HEK293 (cell line): Measurements from ENCODE around the gene DCLK1.

Experiments used
- CTCF ChIA-PET: fragments of 350-600 bp; formaldehyde crosslinking; extraction: SDS; loops from one replicate; lab custom pipeline; 2021; ENCODE audit warnings: antibody characterized with exemption; lab: Yijun Ruan, JAX
- POLR2A ChIA-PET: fragments of 300-600 bp; formaldehyde crosslinking; extraction: SDS; loops from one replicate; lab custom pipeline; 2020; ENCODE audit warnings: antibody characterized with exemption, inconsistent platforms; lab: Yijun Ruan, JAX
- H3K27ac ChIP-seq: fragments of 200-500 bp; sonication (Bioruptor generic); 2 replicates; pipeline ENCODE4 v1.5.1; 2014; ENCODE audit warnings: low read depth, low read length, control low read depth, inconsistent platforms; ENCODE audit errors: extremely low read depth
- H3K36me3 ChIP-seq, 2 experiments: fragments of 200-500 bp in 1 of 2; sonication (Bioruptor generic) in 1 of 2; 1 replicate in 1 of 2; 2 replicates in 1 of 2; pipeline ENCODE4 v1.5.1; 2014 to 2017; ENCODE audit warnings: inconsistent platforms in 2 of 2, low read length in 2 of 2; ENCODE audit not compliant: control insufficient read depth in 2 of 2, insufficient read depth in 1 of 2
- H3K4me1 ChIP-seq: fragments of 200-500 bp; sonication (Bioruptor generic); 2 replicates; pipeline ENCODE4 v1.5.1; 2014; ENCODE audit warnings: mild to moderate bottlenecking, low read length, inconsistent platforms; ENCODE audit not compliant: control insufficient read depth, insufficient read depth
- H3K4me3 ChIP-seq: 2 replicates; pipeline ENCODE4 v1.5.1; 2011; ENCODE audit warnings: low read depth, mild to moderate bottlenecking, control low read depth, low read length, moderate library complexity
- H3K9me3 ChIP-seq: fragments of 200-500 bp; sonication (Bioruptor generic); 2 replicates; pipeline ENCODE4 v1.5.1; 2014; ENCODE audit warnings: low read depth, low read length, inconsistent platforms; ENCODE audit not compliant: control insufficient read depth, insufficient read depth
- OSR2 ChIP-seq: fragments of 450-650 bp; formaldehyde crosslinking; IDR thresholded peaks from 2 replicates; pipeline ENCODE4 v1.5.1; 2016; ENCODE audit warnings: missing biosample characterization, missing genetic modification characterization
- SETDB1 ChIP-seq: IDR thresholded peaks from one replicate; pipeline ENCODE4 v1.6.1; 2017; ENCODE audit warnings: mild to moderate bottlenecking, low read length, moderate library complexity, mixed read lengths; ENCODE audit not compliant: insufficient read length
- ZBTB48 ChIP-seq: fragments of 450-650 bp; formaldehyde crosslinking; IDR thresholded peaks from 2 replicates; pipeline ENCODE4 v1.5.1; 2016; ENCODE audit warnings: missing biosample characterization, missing genetic modification characterization
- ZFP3 ChIP-seq: fragments of 450-650 bp; formaldehyde crosslinking; IDR thresholded peaks from 2 replicates; pipeline ENCODE4 v1.5.1; 2016; ENCODE audit warnings: low read depth, missing biosample characterization, missing genetic modification characterization
- ZFP37 ChIP-seq: fragments of 450-650 bp; formaldehyde crosslinking; IDR thresholded peaks from 2 replicates; pipeline ENCODE4 v1.5.1; 2016; ENCODE audit warnings: missing biosample characterization, missing genetic modification characterization
- ZNF354C ChIP-seq: fragments of 450-650 bp; formaldehyde crosslinking; IDR thresholded peaks from 2 replicates; pipeline ENCODE4 v1.5.1; 2016; ENCODE audit warnings: missing biosample characterization, missing genetic modification characterization, low read depth, borderline replicate concordance
- ZNF48 ChIP-seq: fragments of 450-650 bp; formaldehyde crosslinking; IDR thresholded peaks from 2 replicates; pipeline ENCODE4 v1.5.1; 2016; ENCODE audit warnings: missing biosample characterization, missing genetic modification characterization
- ZNF521 ChIP-seq: fragments of 450-650 bp; formaldehyde crosslinking; IDR thresholded peaks from 2 replicates; pipeline ENCODE4 v1.5.1; 2017; ENCODE audit warnings: missing biosample characterization, mild to moderate bottlenecking, missing genetic modification characterization
- ZNF561 ChIP-seq: fragments of 450-650 bp; IDR thresholded peaks from 2 replicates; pipeline ENCODE4 v1.5.1; 2018; ENCODE audit warnings: missing biosample characterization, missing genetic modification characterization, borderline replicate concordance
- ZNF707 ChIP-seq: fragments of 450-650 bp; formaldehyde crosslinking; IDR thresholded peaks from 2 replicates; pipeline ENCODE4 v1.5.1; 2016; ENCODE audit warnings: missing biosample characterization, missing genetic modification characterization
- ZNF837 ChIP-seq: fragments of 450-650 bp; formaldehyde crosslinking; IDR thresholded peaks from 2 replicates; pipeline ENCODE4 v1.5.1; 2016; ENCODE audit warnings: missing biosample characterization, missing genetic modification characterization
- TF ChIP-seq, protein P1 (sequence below): fragments of 450-650 bp; formaldehyde crosslinking; IDR thresholded peaks from 2 replicates; pipeline ENCODE4 v1.5.1; 2017; ENCODE audit warnings: missing biosample characterization, missing genetic modification characterization
- TF ChIP-seq, protein P2 (sequence below): fragments of 450-650 bp; formaldehyde crosslinking; IDR thresholded peaks from 2 replicates; pipeline ENCODE4 v1.5.1; 2016; ENCODE audit warnings: missing biosample characterization, missing genetic modification characterization
- TF ChIP-seq, protein P3 (sequence below): fragments of 450-650 bp; IDR thresholded peaks from 2 replicates; pipeline ENCODE4 v1.5.1; 2018; ENCODE audit warnings: missing biosample characterization, missing genetic modification characterization
- TF ChIP-seq, protein P4 (sequence below): fragments of 450-650 bp; formaldehyde crosslinking; IDR thresholded peaks from 2 replicates; pipeline ENCODE4 v1.5.1; 2016; ENCODE audit warnings: missing biosample characterization, missing genetic modification characterization
- TF ChIP-seq, protein P5 (sequence below): fragments of 450-650 bp; formaldehyde crosslinking; IDR thresholded peaks from 2 replicates; pipeline ENCODE4 v1.5.1; 2016; ENCODE audit warnings: missing biosample characterization, missing genetic modification characterization

The DCLK1 gene

DNA sequence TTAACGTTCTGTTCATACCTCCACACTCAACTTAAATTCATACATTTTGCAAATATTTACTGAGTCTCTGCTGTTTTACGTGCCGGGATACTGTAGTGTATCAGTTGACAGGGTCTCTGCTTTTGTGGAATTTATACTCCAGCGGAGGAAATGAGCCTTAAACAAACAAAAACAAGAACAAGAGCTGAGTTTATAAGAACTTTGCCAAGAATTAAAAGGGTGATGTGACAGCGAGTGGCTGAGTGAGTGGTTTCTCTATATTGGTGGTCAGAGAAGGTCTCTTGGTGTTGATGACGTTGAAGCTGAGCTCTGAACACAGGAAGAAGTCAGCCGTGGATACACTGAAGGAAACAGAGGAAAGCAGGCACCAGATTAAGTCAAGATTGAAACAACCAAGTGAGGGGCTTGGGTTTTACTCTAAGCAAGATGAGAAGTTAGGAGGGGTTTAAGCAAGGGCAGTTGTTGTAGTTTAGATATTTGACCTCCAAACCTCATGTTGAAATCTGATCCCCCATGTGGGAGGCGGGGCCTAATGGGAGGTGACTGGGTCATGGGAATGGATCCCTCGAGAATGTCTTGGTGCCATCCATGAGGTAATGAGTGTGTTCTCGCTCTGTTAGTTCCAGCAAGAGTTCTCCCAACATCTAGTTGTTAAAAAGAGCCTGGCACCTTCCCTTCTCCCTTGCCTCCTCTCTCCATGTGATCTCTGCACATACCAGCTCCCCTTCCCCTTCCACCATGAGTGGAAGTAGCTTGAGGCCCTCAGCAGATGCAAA lies 248.3 kb downstream of the DCLK1 start (continued):
- no peak for TF ChIP-seq ZNF521 (tag by site-specific recombination)

DNA sequence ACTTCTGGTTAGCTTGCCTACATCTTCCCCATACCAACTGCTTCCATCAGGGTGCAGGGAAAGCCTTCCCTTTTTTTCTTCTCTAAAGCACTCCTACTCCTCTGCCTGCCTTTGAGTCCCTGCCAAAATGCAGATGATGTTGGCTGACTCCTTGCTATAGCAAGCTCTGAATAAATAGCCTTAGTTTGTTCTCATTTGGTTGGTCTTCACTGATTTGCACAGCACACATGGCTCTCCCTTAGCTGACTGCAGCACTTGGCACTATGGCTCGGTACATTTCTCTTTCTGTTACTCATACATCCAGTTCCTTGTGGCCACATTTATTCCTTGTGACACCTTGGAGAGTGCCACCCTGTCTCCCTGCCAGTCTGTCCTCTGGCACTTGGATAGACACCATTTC lies 249.8 kb downstream of the DCLK1 start:
- Histone ChIP-seq H3K36me3 (no peaks in the 10 kb centered on the region), H3K4me3 (no peak overlapping the region), H3K4me1 (peaks cover 8% of the 10 kb centered on the region), H3K9me3 (no peaks in the 10 kb centered on the region), H3K27ac (no peak overlapping the region)
- ChIA-PET POLR2A (no interaction called here), CTCF (interaction anchor here (0.9 kb wide), 1 partner anchor 63 kb away, joined by 3 read pairs; no protein-coding TSS in a partner anchor)
- TF ChIP-seq, protein P1, sequence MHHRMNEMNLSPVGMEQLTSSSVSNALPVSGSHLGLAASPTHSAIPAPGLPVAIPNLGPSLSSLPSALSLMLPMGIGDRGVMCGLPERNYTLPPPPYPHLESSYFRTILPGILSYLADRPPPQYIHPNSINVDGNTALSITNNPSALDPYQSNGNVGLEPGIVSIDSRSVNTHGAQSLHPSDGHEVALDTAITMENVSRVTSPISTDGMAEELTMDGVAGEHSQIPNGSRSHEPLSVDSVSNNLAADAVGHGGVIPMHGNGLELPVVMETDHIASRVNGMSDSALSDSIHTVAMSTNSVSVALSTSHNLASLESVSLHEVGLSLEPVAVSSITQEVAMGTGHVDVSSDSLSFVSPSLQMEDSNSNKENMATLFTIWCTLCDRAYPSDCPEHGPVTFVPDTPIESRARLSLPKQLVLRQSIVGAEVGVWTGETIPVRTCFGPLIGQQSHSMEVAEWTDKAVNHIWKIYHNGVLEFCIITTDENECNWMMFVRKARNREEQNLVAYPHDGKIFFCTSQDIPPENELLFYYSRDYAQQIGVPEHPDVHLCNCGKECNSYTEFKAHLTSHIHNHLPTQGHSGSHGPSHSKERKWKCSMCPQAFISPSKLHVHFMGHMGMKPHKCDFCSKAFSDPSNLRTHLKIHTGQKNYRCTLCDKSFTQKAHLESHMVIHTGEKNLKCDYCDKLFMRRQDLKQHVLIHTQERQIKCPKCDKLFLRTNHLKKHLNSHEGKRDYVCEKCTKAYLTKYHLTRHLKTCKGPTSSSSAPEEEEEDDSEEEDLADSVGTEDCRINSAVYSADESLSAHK (tag by site-specific recombination), result no peak
- TF ChIP-seq, protein P2, sequence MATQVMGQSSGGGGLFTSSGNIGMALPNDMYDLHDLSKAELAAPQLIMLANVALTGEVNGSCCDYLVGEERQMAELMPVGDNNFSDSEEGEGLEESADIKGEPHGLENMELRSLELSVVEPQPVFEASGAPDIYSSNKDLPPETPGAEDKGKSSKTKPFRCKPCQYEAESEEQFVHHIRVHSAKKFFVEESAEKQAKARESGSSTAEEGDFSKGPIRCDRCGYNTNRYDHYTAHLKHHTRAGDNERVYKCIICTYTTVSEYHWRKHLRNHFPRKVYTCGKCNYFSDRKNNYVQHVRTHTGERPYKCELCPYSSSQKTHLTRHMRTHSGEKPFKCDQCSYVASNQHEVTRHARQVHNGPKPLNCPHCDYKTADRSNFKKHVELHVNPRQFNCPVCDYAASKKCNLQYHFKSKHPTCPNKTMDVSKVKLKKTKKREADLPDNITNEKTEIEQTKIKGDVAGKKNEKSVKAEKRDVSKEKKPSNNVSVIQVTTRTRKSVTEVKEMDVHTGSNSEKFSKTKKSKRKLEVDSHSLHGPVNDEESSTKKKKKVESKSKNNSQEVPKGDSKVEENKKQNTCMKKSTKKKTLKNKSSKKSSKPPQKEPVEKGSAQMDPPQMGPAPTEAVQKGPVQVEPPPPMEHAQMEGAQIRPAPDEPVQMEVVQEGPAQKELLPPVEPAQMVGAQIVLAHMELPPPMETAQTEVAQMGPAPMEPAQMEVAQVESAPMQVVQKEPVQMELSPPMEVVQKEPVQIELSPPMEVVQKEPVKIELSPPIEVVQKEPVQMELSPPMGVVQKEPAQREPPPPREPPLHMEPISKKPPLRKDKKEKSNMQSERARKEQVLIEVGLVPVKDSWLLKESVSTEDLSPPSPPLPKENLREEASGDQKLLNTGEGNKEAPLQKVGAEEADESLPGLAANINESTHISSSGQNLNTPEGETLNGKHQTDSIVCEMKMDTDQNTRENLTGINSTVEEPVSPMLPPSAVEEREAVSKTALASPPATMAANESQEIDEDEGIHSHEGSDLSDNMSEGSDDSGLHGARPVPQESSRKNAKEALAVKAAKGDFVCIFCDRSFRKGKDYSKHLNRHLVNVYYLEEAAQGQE (tag by site-specific recombination), result peak; percentile 46; the same call in 1 of the 2 replicates

DNA sequence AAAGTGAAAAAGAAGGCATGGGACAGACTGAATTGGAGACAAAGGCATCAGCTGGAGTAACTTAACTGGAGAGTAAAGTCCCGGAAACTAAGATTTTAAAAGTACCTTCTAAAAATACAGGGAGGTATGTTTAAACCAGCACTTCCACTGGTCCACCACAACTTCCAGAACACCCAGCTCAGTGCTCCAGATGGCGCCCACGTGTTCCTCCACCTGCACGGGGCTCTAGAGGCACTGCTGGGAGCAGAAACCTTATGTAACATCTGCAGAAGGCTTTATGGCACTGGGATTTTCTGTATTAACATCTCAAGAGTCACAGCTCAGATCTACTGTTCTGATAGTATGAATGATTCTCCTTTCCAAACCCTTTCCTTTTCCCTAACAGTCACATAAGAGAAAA lies 252.1 kb downstream of the DCLK1 start:
- H3K4me3 ChIP-seq, result no peak overlapping the region
- H3K36me3 ChIP-seq, result no peaks in the 10 kb centered on the region
- H3K27ac ChIP-seq, result no peak overlapping the region
- H3K9me3 ChIP-seq, result no peaks in the 10 kb centered on the region
- POLR2A ChIA-PET, result no interaction called here
- peaks cover 8% of the 10 kb centered on the region for H3K4me1 ChIP-seq
- CTCF ChIA-PET, result no interaction called here
- TF ChIP-seq, protein P3, sequence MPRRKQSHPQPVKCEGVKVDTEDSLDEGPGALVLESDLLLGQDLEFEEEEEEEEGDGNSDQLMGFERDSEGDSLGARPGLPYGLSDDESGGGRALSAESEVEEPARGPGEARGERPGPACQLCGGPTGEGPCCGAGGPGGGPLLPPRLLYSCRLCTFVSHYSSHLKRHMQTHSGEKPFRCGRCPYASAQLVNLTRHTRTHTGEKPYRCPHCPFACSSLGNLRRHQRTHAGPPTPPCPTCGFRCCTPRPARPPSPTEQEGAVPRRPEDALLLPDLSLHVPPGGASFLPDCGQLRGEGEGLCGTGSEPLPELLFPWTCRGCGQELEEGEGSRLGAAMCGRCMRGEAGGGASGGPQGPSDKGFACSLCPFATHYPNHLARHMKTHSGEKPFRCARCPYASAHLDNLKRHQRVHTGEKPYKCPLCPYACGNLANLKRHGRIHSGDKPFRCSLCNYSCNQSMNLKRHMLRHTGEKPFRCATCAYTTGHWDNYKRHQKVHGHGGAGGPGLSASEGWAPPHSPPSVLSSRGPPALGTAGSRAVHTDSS (tag by site-specific recombination), result no peak
- TF ChIP-seq ZNF837 (no peak), ZNF48 (tag by site-specific recombination) (no peak), ZNF354C (tag by site-specific recombination) (no peak), ZBTB48 (tag by site-specific recombination) (no peak), ZFP37 (tag by site-specific recombination) (no peak), OSR2 (no peak), ZNF707 (tag by site-specific recombination) (no peak), ZFP3 (no peak), SETDB1 (no peak), ZNF561 (no peak)
- TF ChIP-seq, protein P4, sequence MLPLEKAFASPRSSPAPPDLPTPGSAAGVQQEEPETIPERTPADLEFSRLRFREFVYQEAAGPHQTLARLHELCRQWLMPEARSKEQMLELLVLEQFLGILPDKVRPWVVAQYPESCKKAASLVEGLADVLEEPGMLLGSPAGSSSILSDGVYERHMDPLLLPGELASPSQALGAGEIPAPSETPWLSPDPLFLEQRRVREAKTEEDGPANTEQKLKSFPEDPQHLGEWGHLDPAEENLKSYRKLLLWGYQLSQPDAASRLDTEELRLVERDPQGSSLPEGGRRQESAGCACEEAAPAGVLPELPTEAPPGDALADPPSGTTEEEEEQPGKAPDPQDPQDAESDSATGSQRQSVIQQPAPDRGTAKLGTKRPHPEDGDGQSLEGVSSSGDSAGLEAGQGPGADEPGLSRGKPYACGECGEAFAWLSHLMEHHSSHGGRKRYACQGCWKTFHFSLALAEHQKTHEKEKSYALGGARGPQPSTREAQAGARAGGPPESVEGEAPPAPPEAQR (tag by site-specific recombination), result no peak
- TF ChIP-seq, protein P5, sequence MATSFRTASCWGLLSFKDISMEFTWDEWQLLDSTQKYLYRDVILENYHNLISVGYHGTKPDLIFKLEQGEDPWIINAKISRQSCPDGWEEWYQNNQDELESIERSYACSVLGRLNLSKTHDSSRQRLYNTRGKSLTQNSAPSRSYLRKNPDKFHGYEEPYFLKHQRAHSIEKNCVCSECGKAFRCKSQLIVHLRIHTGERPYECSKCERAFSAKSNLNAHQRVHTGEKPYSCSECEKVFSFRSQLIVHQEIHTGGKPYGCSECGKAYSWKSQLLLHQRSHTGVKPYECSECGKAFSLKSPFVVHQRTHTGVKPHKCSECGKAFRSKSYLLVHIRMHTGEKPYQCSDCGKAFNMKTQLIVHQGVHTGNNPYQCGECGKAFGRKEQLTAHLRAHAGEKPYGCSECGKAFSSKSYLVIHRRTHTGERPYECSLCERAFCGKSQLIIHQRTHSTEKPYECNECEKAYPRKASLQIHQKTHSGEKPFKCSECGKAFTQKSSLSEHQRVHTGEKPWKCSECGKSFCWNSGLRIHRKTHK (tag by site-specific recombination), result no peak
- TF ChIP-seq, all 188 proteins: peak for 0
